AG04449 (cell line): ENCODE results near the gene DFFA.

Experiments
- CTCF ChIA-PET: fragments of 350-600 bp; formaldehyde crosslinking; extraction: SDS; loops from one replicate; lab custom pipeline; 2021; ENCODE audit warnings: antibody characterized with exemption; lab: Yijun Ruan, JAX
- POLR2A ChIA-PET: fragments of 400-600, 350-600 bp; formaldehyde crosslinking; extraction: SDS; loops from one replicate; lab custom pipeline; 2020; ENCODE audit warnings: antibody characterized with exemption, inconsistent platforms; lab: Yijun Ruan, JAX
- DNase-seq: peaks from one replicate; pipeline ENCODE4 v3.0.0-alpha.2; 2010; ENCODE audit warnings: low read depth, low spot score
- H3K4me3 ChIP-seq: 2 replicates; pipeline ENCODE4 v1.5.1; 2011; ENCODE audit warnings: low read depth, mild to moderate bottlenecking, control low read depth, low read length
- TF ChIP-seq, protein P1 (sequence below): IDR thresholded peaks from one replicate; pipeline ENCODE4 v1.5.1; 2011; ENCODE audit warnings: mild to moderate bottlenecking, moderate library complexity, low read length, control low read depth, inconsistent platforms; ENCODE audit not compliant: insufficient read depth; ENCODE audit errors: missing control alignments

DFFA gene

GRCh38 chr1:10433790-10434189, 38.5 kb downstream of the DFFA start:
- POLR2A ChIA-PET, result no interaction called here
- no peak overlapping the region for H3K4me3 ChIP-seq
- CTCF ChIA-PET, result interaction anchor here (1.2 to 12.3 kb wide), 9 partner anchors 10 to 93 kb away, joined by 3 to 332 read pairs (median 5); partner anchors contain the start of genes CORT and PGD
- no peak for DNase-seq
- TF ChIP-seq, protein P1, sequence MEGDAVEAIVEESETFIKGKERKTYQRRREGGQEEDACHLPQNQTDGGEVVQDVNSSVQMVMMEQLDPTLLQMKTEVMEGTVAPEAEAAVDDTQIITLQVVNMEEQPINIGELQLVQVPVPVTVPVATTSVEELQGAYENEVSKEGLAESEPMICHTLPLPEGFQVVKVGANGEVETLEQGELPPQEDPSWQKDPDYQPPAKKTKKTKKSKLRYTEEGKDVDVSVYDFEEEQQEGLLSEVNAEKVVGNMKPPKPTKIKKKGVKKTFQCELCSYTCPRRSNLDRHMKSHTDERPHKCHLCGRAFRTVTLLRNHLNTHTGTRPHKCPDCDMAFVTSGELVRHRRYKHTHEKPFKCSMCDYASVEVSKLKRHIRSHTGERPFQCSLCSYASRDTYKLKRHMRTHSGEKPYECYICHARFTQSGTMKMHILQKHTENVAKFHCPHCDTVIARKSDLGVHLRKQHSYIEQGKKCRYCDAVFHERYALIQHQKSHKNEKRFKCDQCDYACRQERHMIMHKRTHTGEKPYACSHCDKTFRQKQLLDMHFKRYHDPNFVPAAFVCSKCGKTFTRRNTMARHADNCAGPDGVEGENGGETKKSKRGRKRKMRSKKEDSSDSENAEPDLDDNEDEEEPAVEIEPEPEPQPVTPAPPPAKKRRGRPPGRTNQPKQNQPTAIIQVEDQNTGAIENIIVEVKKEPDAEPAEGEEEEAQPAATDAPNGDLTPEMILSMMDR, result no peak

DNA sequence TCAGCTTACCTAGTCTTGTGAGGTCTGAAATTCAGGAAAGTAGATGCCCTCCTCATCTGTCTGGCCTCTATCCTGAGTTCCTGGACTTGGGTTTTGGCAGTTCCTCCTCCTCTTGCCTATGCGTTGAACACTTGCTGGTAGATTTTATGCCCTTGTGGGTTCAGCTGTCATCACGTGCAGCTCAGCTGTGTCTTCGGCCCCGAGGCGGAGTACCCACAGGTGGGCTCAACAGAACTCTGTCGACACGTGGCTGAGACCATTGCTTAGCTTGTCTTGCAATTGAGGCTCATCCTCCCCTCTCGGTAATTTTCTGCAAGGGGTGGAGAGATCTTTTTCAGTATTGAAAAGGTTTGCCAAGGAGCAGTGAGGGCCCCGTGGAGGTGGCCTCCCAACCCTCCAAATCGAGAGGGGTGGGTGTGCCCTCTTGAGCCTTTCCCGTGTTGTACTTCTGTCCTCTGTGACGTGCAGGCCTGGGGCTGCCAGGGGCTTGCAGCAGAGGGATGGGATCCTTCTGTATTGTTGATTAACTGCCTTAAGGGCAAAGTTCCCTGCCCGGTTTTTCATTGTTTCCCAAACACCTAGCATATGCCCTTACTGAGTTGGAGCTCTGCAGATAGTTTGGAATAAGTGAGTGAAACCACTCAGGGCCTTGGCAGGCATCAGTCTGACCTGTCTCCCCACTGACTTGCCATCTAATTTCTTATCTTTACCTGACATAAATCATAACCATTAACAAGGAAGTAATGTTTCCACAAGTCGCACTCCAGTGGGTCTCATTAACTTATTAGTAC, 39.2 kb downstream of the DFFA start:
- DNase-seq, result no peak
- no peak overlapping the region for H3K4me3 ChIP-seq
- TF ChIP-seq, protein P1, result no peak
- ChIA-PET POLR2A (no interaction called here), CTCF (interaction anchor here (0.9 to 12.3 kb wide), 7 partner anchors 9 to 59 kb away, joined by 3 to 332 read pairs (median 3); partner anchors contain the start of genes CORT and PGD)

- CTCF ChIA-PET, result interaction anchor here (1.1 to 12.3 kb wide), 18 partner anchors 11 to 554 kb away, joined by 3 to 332 read pairs (median 14); partner anchors contain the start of genes CORT and KIF1B
- POLR2A ChIA-PET, result interaction anchor here (1.0 to 2.0 kb wide), 4 partner anchors 15 to 221 kb away, joined by 3 to 5 read pairs (median 4); partner anchors contain the start of gene KIF1B
- TF ChIP-seq, protein P1, result no peak
- peak overlapping the region; percentile 90 for H3K4me3 ChIP-seq
- no peak for DNase-seq
Measured at GRCh38 chr1:10431070-10431730, 41.1 kb downstream of the DFFA start.

DNA sequence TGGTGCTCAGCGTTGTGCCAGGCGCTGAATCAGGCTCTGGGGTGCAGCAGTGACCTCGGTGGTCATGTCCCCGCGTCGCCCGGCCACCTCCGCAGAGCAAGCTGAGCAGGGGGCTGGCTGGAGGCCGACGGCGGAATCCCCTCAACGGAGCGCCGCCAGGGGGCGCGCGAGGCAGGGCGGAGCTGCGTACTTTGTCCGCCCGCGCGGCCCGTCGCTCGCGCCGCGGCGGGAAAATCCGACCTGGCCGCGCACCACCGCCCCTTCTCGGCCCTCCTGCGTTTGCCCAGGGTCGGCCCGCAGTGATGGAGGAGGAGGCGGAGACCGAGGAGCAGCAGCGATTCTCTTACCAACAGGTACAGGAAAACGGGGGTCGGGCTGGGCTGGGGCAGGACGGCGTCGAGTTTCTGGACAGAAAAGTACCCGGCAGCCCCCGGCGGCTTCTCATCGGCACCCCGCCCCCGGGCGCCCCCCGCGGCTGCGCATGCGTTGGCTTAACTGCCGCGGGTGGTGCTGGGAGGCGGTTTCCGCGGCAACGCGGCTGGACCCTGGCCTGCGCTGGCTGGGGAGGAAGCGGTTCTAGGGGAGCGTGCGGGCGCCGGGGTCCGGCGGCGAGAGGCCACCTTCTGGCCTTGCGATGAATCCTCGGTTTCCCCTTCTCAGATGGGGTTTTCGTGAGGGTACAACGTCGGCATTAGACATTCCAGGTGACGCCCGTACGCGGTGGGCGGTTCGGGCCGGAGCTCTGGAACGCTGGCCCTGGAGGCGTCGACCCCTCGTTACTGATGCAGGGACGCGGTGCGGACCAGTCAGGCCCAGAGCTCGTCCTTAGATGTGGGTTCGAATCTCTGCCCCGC, 41.9 kb downstream of the DFFA start, which contains the start of gene CENPS:
Gene CENPS, plus strand, starts transcription at position 218 of the 854 bp plus-strand sequence. Its CDS starts 85 bp downstream, at position 303.
- CTCF ChIA-PET, result interaction anchor here (0.8 to 12.3 kb wide), 45 partner anchors 9 to 803 kb away, joined by 3 to 332 read pairs (median 5); partner anchors contain the start of genes CORT, KIF1B and PGD
- POLR2A ChIA-PET, result interaction anchor here (1.0 to 2.0 kb wide), 5 partner anchors 15 to 221 kb away, joined by 3 to 6 read pairs (median 5); partner anchors contain the start of gene KIF1B
- DNase-seq, result no peak
- H3K4me3 ChIP-seq, result peak within 1 kb of the TSS; percentile 90
- TF ChIP-seq, protein P1, result peak; percentile 91

- peak overlapping the region; percentile 90 for H3K4me3 ChIP-seq
- CTCF ChIA-PET, result interaction anchor here (0.8 to 12.3 kb wide), 45 partner anchors 9 to 802 kb away, joined by 3 to 332 read pairs (median 5); partner anchors contain the start of genes CORT, KIF1B and PGD
- TF ChIP-seq, protein P1, result no peak
- no peak for DNase-seq
- POLR2A ChIA-PET, result interaction anchor here (1.4 to 2.0 kb wide), 2 partner anchors 22 to 52 kb away, joined by 5 to 6 read pairs; no protein-coding TSS in a partner anchor
Measured at GRCh38 chr1:10429868-10430215, 42.5 kb downstream of the DFFA start.
